ENCODE measurements around the gene NSMF. TPM values are rescaled to one million over a fixed set of nuclear protein-coding genes. Genes with fewer than 3 reads are reported as not detected.

The NSMF gene
- total RNA-seq, 1 experiment from 2014 or later = 36.4 TPM

- H4K20me1 ChIP-seq (ENCODE audit: insufficient read depth, low read depth, low read length) = peaks cover 21% of the 10 kb centered on the region; the same call in 1 of the 2 replicates
- H3K9ac ChIP-seq (ENCODE audit: low read length) = no peak overlapping the region
- H3K4me3 ChIP-seq (ENCODE audit: low read length) = no peak overlapping the region
- H3K27me3 ChIP-seq (ENCODE audit: low read length) = no peaks in the 10 kb centered on the region
- no peak overlapping the region for H3K27ac ChIP-seq (ENCODE audit: low read length)
- no peaks in the 10 kb centered on the region for H3K9me2 ChIP-seq (replicated peaks; ENCODE audit: insufficient read depth, low read length)
- 0 out of 2 replicates have a peak, but pooled peaks cover 2% of the 10 kb centered on the region for H3K4me1 ChIP-seq (ENCODE audit: low read length)
- no peak overlapping the region for H2AFZ ChIP-seq (ENCODE audit: low read length)
- H3K79me2 ChIP-seq (ENCODE audit: low read length) = no peaks in the 10 kb centered on the region
- H3K9me3 ChIP-seq (ENCODE audit: low read length) = no peaks in the 10 kb centered on the region
- no peak overlapping the region for H3K4me2 ChIP-seq (ENCODE audit: low read depth, low read length, poor library complexity, severe bottlenecking)
- H3K36me3 ChIP-seq (ENCODE audit: insufficient read depth, low read length) = no peaks in the 10 kb centered on the region
- no peak for DNase-seq
Observed at GRCh38 chr9:137406876-137407589, 52.1 kb downstream of the NSMF start.

- Histone ChIP-seq H3K36me3 (ENCODE audit: insufficient read depth, low read length) (no peaks in the 10 kb centered on the region), H3K79me2 (ENCODE audit: low read length) (no peaks in the 10 kb centered on the region), H3K4me3 (ENCODE audit: low read length) (no peak overlapping the region), H4K20me1 (ENCODE audit: insufficient read depth, low read depth, low read length) (peaks cover 20% of the 10 kb centered on the region; the same call in 1 of the 2 replicates), H3K27ac (ENCODE audit: low read length) (no peak overlapping the region), H3K9ac (ENCODE audit: low read length) (no peak overlapping the region), H3K9me3 (ENCODE audit: low read length) (no peaks in the 10 kb centered on the region), H3K27me3 (ENCODE audit: low read length) (no peaks in the 10 kb centered on the region), H2AFZ (ENCODE audit: low read length) (no peak overlapping the region), H3K4me2 (ENCODE audit: low read depth, low read length, poor library complexity, severe bottlenecking) (no peak overlapping the region), H3K9me2 (replicated peaks; ENCODE audit: insufficient read depth, low read length) (no peaks in the 10 kb centered on the region), H3K4me1 (ENCODE audit: low read length) (0 out of 2 replicates have a peak, but pooled peaks cover 2% of the 10 kb centered on the region)
- DNase-seq = no peak
Observed at GRCh38 chr9:137406085-137406760, 52.9 kb downstream of the NSMF start.

- Histone ChIP-seq H3K9ac (ENCODE audit: low read length) (no peak overlapping the region), H3K27ac (ENCODE audit: low read length) (no peak overlapping the region), H3K9me2 (replicated peaks; ENCODE audit: insufficient read depth, low read length) (no peaks in the 10 kb centered on the region), H3K4me1 (ENCODE audit: low read length) (0 out of 2 replicates have a peak, but pooled peaks cover 2% of the 10 kb centered on the region), H3K4me3 (ENCODE audit: low read length) (no peak overlapping the region), H4K20me1 (ENCODE audit: insufficient read depth, low read depth, low read length) (peaks cover 15% of the 10 kb centered on the region; the same call in 1 of the 2 replicates), H3K27me3 (ENCODE audit: low read length) (no peaks in the 10 kb centered on the region), H3K4me2 (ENCODE audit: low read depth, low read length, poor library complexity, severe bottlenecking) (no peak overlapping the region), H3K79me2 (ENCODE audit: low read length) (no peaks in the 10 kb centered on the region), H3K9me3 (ENCODE audit: low read length) (no peaks in the 10 kb centered on the region), H2AFZ (ENCODE audit: low read length) (no peak overlapping the region), H3K36me3 (ENCODE audit: insufficient read depth, low read length) (no peaks in the 10 kb centered on the region)
- no peak for DNase-seq
Observed at GRCh38 chr9:137405677-137406081, 53.5 kb downstream of the NSMF start.

GRCh38 chr9:137404961-137405567 lies 54.1 kb downstream of the NSMF start:
- DNase-seq = no peak
- no peak overlapping the region for H3K4me2 ChIP-seq (ENCODE audit: low read depth, low read length, poor library complexity, severe bottlenecking)

GRCh38 chr9:137403269-137403668 lies 55.9 kb downstream of the NSMF start:
- Histone ChIP-seq H3K9me2 (replicated peaks; ENCODE audit: insufficient read depth, low read length) (no peaks in the 10 kb centered on the region), H3K27me3 (ENCODE audit: low read length) (no peaks in the 10 kb centered on the region), H3K9me3 (ENCODE audit: low read length) (no peaks in the 10 kb centered on the region), H3K4me3 (ENCODE audit: low read length) (no peak overlapping the region), H3K79me2 (ENCODE audit: low read length) (no peaks in the 10 kb centered on the region), H3K27ac (ENCODE audit: low read length) (no peak overlapping the region), H3K9ac (ENCODE audit: low read length) (no peak overlapping the region), H4K20me1 (ENCODE audit: insufficient read depth, low read depth, low read length) (peaks cover 16% of the 10 kb centered on the region; the same call in 1 of the 2 replicates), H3K4me2 (ENCODE audit: low read depth, low read length, poor library complexity, severe bottlenecking) (no peak overlapping the region), H3K4me1 (ENCODE audit: low read length) (peaks cover 14% of the 10 kb centered on the region), H3K36me3 (ENCODE audit: insufficient read depth, low read length) (no peaks in the 10 kb centered on the region), H2AFZ (ENCODE audit: low read length) (no peak overlapping the region)
- no peak for DNase-seq

More at GRCh38 chr9:137404961-137405567, 54.1 kb downstream of the NSMF start:
- H3K9me3 ChIP-seq (ENCODE audit: low read length) = no peaks in the 10 kb centered on the region
- peaks cover 5% of the 10 kb centered on the region for H3K4me1 ChIP-seq (ENCODE audit: low read length)
- H3K27ac ChIP-seq (ENCODE audit: low read length) = no peak overlapping the region
- no peak overlapping the region for H3K4me3 ChIP-seq (ENCODE audit: low read length)
- no peaks in the 10 kb centered on the region for H3K9me2 ChIP-seq (replicated peaks; ENCODE audit: insufficient read depth, low read length)
- H3K9ac ChIP-seq (ENCODE audit: low read length) = no peak overlapping the region
- H3K36me3 ChIP-seq (ENCODE audit: insufficient read depth, low read length) = no peaks in the 10 kb centered on the region
- no peaks in the 10 kb centered on the region for H3K79me2 ChIP-seq (ENCODE audit: low read length)
- H4K20me1 ChIP-seq (ENCODE audit: insufficient read depth, low read depth, low read length) = peaks cover 15% of the 10 kb centered on the region; the same call in 1 of the 2 replicates
- no peak overlapping the region for H2AFZ ChIP-seq (ENCODE audit: low read length)
- H3K27me3 ChIP-seq (ENCODE audit: low read length) = no peaks in the 10 kb centered on the region

GRCh38 chr9:137402746-137403145 lies 56.4 kb downstream of the NSMF start:
- no peak overlapping the region for H3K4me2 ChIP-seq (ENCODE audit: low read depth, low read length, poor library complexity, severe bottlenecking)
- H3K27ac ChIP-seq (ENCODE audit: low read length) = no peak overlapping the region
- no peaks in the 10 kb centered on the region for H3K36me3 ChIP-seq (ENCODE audit: insufficient read depth, low read length)
- no peak for DNase-seq
- peaks cover 12% of the 10 kb centered on the region for H3K4me1 ChIP-seq (ENCODE audit: low read length)
- no peaks in the 10 kb centered on the region for H3K9me3 ChIP-seq (ENCODE audit: low read length)
- peaks cover 13% of the 10 kb centered on the region; the same call in 1 of the 2 replicates for H4K20me1 ChIP-seq (ENCODE audit: insufficient read depth, low read depth, low read length)
- no peak overlapping the region for H3K4me3 ChIP-seq (ENCODE audit: low read length)
- no peaks in the 10 kb centered on the region for H3K27me3 ChIP-seq (ENCODE audit: low read length)
- no peak overlapping the region for H2AFZ ChIP-seq (ENCODE audit: low read length)
- H3K9me2 ChIP-seq (replicated peaks; ENCODE audit: insufficient read depth, low read length) = no peaks in the 10 kb centered on the region
- H3K9ac ChIP-seq (ENCODE audit: low read length) = no peak overlapping the region
- no peaks in the 10 kb centered on the region for H3K79me2 ChIP-seq (ENCODE audit: low read length)

GRCh38 chr9:137398561-137399468 lies 60.3 kb downstream of the NSMF start:
- Histone ChIP-seq H3K27ac (ENCODE audit: low read length) (no peak overlapping the region), H3K4me3 (ENCODE audit: low read length) (no peak overlapping the region), H3K27me3 (ENCODE audit: low read length) (no peaks in the 10 kb centered on the region), H2AFZ (ENCODE audit: low read length) (no peak overlapping the region), H4K20me1 (ENCODE audit: insufficient read depth, low read depth, low read length) (peaks cover 13% of the 10 kb centered on the region; the same call in 1 of the 2 replicates), H3K4me1 (ENCODE audit: low read length) (peaks cover 12% of the 10 kb centered on the region), H3K36me3 (ENCODE audit: insufficient read depth, low read length) (no peaks in the 10 kb centered on the region), H3K9ac (ENCODE audit: low read length) (no peak overlapping the region), H3K9me3 (ENCODE audit: low read length) (no peaks in the 10 kb centered on the region), H3K9me2 (replicated peaks; ENCODE audit: insufficient read depth, low read length) (no peaks in the 10 kb centered on the region), H3K79me2 (ENCODE audit: low read length) (no peaks in the 10 kb centered on the region), H3K4me2 (ENCODE audit: low read depth, low read length, poor library complexity, severe bottlenecking) (no peak overlapping the region)
- no peak for DNase-seq

Data from Karpas-422 (cell line).